ENCODE results near the gene EMILIN1.

Gene EMILIN1

GRCh38 chr2:27079233-27080139 is 1.1 kb downstream of the EMILIN1 start:
- no peak for DNase-seq

DNA sequence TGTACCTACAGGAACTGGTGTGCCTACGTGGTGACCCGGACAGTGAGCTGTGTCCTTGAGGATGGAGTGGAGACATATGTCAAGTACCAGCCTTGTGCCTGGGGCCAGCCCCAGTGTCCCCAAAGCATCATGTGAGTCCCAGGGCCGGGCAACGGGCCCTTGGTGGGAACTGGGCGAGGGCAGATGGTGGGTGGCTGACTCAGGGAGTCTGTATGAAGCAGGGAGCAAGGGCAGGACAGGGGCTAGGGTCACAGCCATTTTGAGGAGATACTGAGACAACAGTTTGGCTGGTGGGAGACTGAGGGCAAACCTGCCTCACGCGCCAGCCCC is 1.7 kb downstream of the EMILIN1 start:
- no peak for DNase-seq

GRCh38 chr2:27080603-27080936 is 2.2 kb downstream of the EMILIN1 start:
- DNase-seq = no peak

DNA sequence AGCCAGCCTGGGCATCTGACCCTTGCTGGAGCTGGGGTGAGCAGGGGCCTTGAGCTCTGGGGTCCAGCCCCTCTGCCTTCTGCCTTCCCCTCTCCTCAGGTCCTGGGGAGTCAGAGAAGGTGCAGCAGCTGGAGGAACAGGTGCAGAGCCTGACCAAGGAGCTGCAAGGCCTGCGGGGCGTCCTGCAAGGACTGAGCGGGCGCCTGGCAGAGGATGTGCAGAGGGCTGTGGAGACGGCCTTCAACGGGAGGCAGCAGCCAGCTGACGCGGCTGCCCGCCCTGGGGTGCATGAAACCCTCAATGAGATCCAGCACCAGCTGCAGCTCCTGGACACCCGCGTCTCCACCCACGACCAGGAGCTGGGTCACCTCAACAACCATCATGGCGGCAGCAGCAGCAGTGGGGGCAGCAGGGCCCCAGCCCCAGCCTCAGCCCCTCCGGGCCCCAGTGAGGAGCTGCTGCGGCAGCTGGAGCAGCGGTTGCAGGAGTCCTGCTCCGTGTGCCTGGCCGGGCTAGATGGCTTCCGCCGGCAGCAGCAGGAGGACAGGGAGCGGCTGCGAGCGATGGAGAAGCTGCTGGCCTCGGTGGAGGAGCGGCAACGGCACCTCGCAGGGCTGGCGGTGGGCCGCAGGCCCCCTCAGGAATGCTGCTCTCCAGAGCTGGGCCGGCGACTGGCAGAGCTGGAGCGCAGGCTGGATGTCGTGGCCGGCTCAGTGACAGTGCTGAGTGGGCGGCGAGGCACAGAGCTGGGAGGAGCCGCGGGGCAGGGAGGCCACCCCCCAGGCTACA is 3.8 kb downstream of the EMILIN1 start:
- no peak for DNase-seq

DNA sequence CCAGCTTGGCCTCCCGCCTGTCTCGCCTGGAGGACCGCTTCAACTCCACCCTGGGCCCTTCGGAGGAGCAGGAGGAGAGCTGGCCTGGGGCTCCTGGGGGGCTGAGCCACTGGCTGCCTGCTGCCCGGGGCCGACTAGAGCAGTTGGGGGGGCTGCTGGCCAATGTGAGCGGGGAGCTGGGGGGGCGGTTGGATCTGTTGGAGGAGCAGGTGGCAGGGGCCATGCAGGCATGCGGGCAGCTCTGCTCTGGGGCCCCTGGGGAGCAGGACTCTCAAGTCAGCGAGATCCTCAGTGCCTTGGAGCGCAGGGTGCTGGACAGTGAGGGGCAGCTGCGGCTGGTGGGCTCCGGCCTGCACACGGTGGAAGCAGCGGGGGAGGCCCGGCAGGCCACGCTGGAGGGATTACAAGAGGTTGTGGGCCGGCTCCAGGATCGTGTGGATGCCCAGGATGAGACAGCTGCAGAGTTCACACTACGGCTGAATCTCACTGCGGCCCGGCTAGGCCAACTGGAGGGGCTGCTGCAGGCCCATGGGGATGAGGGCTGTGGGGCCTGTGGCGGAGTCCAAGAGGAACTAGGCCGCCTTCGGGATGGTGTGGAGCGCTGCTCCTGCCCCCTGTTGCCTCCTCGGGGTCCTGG is 4.5 kb downstream of the EMILIN1 start:
- no peak for DNase-seq

DNA sequence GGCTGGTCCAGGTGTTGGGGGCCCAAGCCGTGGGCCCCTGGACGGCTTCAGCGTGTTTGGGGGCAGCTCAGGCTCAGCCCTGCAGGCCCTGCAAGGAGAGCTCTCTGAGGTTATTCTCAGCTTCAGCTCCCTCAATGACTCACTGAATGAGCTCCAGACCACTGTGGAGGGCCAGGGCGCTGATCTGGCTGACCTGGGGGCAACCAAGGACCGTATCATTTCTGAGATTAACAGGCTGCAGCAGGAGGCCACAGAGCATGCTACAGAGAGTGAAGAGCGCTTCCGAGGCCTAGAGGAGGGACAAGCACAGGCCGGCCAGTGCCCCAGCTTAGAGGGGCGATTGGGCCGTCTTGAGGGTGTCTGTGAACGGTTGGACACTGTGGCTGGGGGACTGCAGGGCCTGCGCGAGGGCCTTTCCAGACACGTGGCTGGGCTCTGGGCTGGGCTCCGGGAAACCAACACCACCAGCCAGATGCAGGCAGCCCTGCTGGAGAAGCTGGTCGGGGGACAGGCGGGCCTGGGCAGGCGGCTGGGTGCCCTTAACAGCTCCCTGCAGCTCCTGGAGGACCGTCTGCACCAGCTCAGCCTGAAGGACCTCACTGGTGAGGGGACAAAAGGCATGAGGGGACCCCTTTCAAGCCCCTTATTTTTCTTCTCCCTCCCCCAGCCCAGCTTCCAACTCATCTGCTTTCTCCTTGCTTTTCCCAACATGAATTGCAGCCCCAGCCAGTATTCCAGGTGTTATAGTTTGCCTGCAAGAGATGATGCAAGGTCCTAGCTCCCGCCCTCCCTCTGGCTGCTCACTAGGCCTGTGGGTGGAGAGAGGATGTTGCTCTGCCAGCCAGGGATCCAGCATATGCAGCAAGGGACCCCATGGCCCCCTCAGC is 5.2 kb downstream of the EMILIN1 start:
- DNase-seq = no peak

GRCh38 chr2:27084297-27085061 is 6.1 kb downstream of the EMILIN1 start:
- DNase-seq = no peak

GRCh38 chr2:27085062-27085672 is 6.8 kb downstream of the EMILIN1 start:
- no peak for DNase-seq

GRCh38 chr2:27085673-27086089 is 7.3 kb downstream of the EMILIN1 start:
- peak in 49 of 51 donors; percentile 16 to 88 (median 59) for DNase-seq

DNA sequence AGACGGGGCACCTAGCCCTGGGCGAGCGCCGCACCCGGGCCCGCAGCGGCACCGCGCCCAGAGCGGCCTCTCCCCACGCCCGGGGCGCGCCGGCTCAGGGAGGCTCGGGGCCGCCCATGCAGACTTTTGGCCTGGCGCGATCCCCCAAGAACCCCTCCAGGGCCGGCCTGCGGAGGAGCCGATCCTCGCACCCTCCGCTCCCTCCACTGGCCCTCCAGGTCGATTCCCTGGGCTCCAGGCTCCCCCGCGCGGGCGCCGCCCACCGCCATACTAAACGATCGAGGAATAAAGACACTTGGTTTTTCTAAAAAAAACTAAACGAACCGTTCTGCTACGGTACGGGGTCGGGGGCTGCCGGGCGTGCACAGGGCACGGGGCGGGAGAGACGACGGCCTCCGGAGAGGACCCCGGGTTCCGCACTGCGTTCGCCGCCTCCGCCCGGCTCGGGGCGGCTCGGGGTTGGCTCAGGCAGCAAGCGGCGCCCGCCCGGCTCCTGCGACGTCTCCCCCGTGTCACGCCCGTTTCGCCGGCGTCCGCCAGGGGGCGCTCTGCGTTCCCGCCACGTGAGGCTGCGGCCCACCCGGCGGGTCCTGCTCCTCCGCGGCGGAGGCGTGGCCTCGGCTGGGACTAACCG is 7.8 kb downstream of the EMILIN1 start:
- DNase-seq = peak; percentile 51 to 99 (median 91)

GRCh38 chr2:27086724-27087593 is 8.5 kb downstream of the EMILIN1 start, which contains the start of gene KHK:
TSS of gene KHK (plus strand) at chr2:27086772. CDS start at chr2:27087260, 488 bp downstream.
- DNase-seq = peak in 30 of 51 donors; percentile 28 to 74 (median 53)

GRCh38 chr2:27087823-27088410 is 9.5 kb downstream of the EMILIN1 start:
- DNase-seq = no peak

DNA sequence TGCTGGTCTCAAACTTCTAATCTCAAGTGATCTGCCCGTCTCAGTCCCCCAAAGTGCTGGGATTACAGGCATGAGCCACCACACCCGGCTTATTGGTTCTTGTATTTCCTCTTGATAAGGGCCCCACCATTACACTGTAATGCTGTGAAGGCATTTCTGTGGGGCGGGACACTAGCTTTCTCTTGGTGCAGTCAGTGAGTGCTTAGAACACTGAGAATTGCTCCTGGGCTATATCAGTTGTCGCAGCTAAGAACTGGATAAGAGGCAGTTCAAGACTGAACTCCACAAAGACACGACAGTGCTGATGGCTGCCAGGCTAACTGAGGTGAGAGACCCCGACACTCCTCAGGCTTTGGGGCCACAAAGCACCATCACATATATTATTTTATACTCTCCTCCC is 10.2 kb downstream of the EMILIN1 start:
- no peak for DNase-seq

- no peak for DNase-seq
Measured at GRCh38 chr2:27089111-27089954, 10.9 kb downstream of the EMILIN1 start.

GRCh38 chr2:27091746-27092695 is 13.6 kb downstream of the EMILIN1 start:
- no peak for DNase-seq

Measured in hypothalamus (tissue), 51 donors.